Left lung (tissue), 10 donors: ENCODE results near the gene MAN1C1. TPM values are rescaled to one million over a fixed set of nuclear protein-coding genes. Genes with fewer than 3 reads are reported as not detected.
A peak's percentile ranks its signal among the peaks of the same experiment; 100 is the strongest.

Experiments used
- ATAC-seq: fragments of 200-7000 bp; cut with Tn5 transposase; one replicate; pipeline ENCODE4 v1.9.1; 2020; ENCODE audit warnings: moderate library complexity
- DNase-seq, 4 donors: peaks; one replicate each; pipeline ENCODE4 v3.0.0-alpha.2; 2013 to 2020
- H3K27ac ChIP-seq, 2 donors: fragments of 200-600 bp; sonication (generic) in 1 of 2; one replicate each; pipeline versions ENCODE4 v1.5.0 to v1.8.0; 2020 to 2021
- H3K27me3 ChIP-seq, 2 donors: fragments of 200-600 bp; sonication (generic) in 1 of 2; one replicate each; pipeline versions ENCODE4 v1.5.0 to v1.8.0; 2020 to 2021
- H3K36me3 ChIP-seq, 2 donors: fragments of 200-600 bp; sonication (generic) in 1 of 2; one replicate each; pipeline versions ENCODE4 v1.5.0 to v1.8.0; 2020 to 2021
- H3K4me1 ChIP-seq, 2 donors: fragments of 200-600 bp; one replicate each; pipeline ENCODE4 v1.8.0; 2021
- H3K4me3 ChIP-seq, 2 donors: fragments of 200-600 bp; sonication (generic) in 1 of 2; one replicate each; pipeline versions ENCODE4 v1.5.0 to v1.8.0; 2020 to 2021; ENCODE audit warnings: mild to moderate bottlenecking in 1 of 2
- H3K9me3 ChIP-seq, 2 donors: fragments of 200-600 bp; sonication (generic) in 1 of 2; one replicate each; pipeline versions ENCODE4 v1.5.0 to v1.8.0; 2020 to 2021
- CTCF ChIP-seq, 2 donors: fragments of 200-600 bp; sonication (generic) in 1 of 2; IDR thresholded peaks; one replicate each; pipeline versions ENCODE4 v1.5.0 to v1.8.0; 2021; ENCODE audit warnings: antibody characterized with exemption in 2 of 2
- intact Hi-C, 2 donors: fragments of 100-400 bp; cut with DNase I; formaldehyde crosslinking; loops; one replicate each; pipeline versions ENCODE4 v1.11.2 to v1.14.2; 2022
- polyA plus RNA-seq, 6 donors: library from polyadenylated mRNA; unstranded; fragments of 120-200 nt; gene quantifications; one replicate each; pipeline ENCODE4 v1.2.1, GENCODE V29; 2013; ENCODE audit not compliant: insufficient read length in 6 of 6
- total RNA-seq, 2 donors: library from RNA; stranded (reverse); fragmentation: NEBNext Ultra II Directional; extraction: Animal tissue kit (Norgen Biotek cat#: 25700); gene quantifications; one replicate each; pipeline ENCODE4 v1.2.1, GENCODE V29; 2021
- donor health status: DM: no; HTN: yes; CAD: no.
- donor health status: DM: no; HTN: no; CAD: no.

The MAN1C1 gene
- total and polyA plus RNA-seq, 8 donors, result 14.9 to 20.3 (median 16.1) TPM

GRCh38 chr1:25735956-25736529, 119.5 kb downstream of the MAN1C1 start:
- peaks cover 0 to 6% of the 10 kb centered on the region in 2 donors for H3K4me1 ChIP-seq
- H3K27ac ChIP-seq, result no peak overlapping the region
- DNase-seq, result peak in 1 of 4 donors; percentile 33
- peak; percentile 84 for ATAC-seq
- TF ChIP-seq CTCF (IDR thresholded peaks at IDR 0.05), result no peak
- intact Hi-C loops, result no loop called here
- H3K4me3 ChIP-seq, result no peak overlapping the region
- no peaks in the 10 kb centered on the region for H3K27me3 ChIP-seq
- no peaks in the 10 kb centered on the region for H3K36me3 ChIP-seq
- H3K9me3 ChIP-seq, result no peaks in the 10 kb centered on the region

GRCh38 chr1:25737130-25737529, 120.5 kb downstream of the MAN1C1 start:
- intact Hi-C loops, result no loop called here
- H3K27ac ChIP-seq, result no peak overlapping the region
- DNase-seq, result no peak

GRCh38 chr1:25738499-25738898, 121.9 kb downstream of the MAN1C1 start:
- intact Hi-C loops, result no loop called here
- ATAC-seq, result no peak
- Histone ChIP-seq H3K27ac (no peak overlapping the region), H3K36me3 (no peaks in the 10 kb centered on the region), H3K4me3 (no peak overlapping the region), H3K9me3 (no peaks in the 10 kb centered on the region), H3K27me3 (no peaks in the 10 kb centered on the region), H3K4me1 (peaks cover 5 to 11% of the 10 kb centered on the region in 2 donors)
- no peak for TF ChIP-seq CTCF (IDR thresholded peaks at IDR 0.05)
- no peak for DNase-seq

More at GRCh38 chr1:25737130-25737529, 120.5 kb downstream of the MAN1C1 start:
- Histone ChIP-seq H3K9me3 (no peaks in the 10 kb centered on the region), H3K4me3 (no peak overlapping the region), H3K27me3 (no peaks in the 10 kb centered on the region), H3K36me3 (no peaks in the 10 kb centered on the region), H3K4me1 (peaks cover 0 to 4% of the 10 kb centered on the region in 2 donors)
- TF ChIP-seq CTCF (IDR thresholded peaks at IDR 0.05), result no peak
- ATAC-seq, result peak; percentile 33

GRCh38 chr1:25739341-25739740, 122.8 kb downstream of the MAN1C1 start:
- Histone ChIP-seq H3K27ac (no peak overlapping the region), H3K9me3 (no peaks in the 10 kb centered on the region), H3K4me3 (no peak overlapping the region), H3K4me1 (peaks cover 14 to 17% of the 10 kb centered on the region in 2 donors), H3K36me3 (no peaks in the 10 kb centered on the region), H3K27me3 (no peaks in the 10 kb centered on the region)
- ATAC-seq (no peak), DNase-seq (no peak)
- intact Hi-C loops, result no loop called here
- TF ChIP-seq CTCF (IDR thresholded peaks at IDR 0.05), result no peak

- no peaks in the 10 kb centered on the region for H3K9me3 ChIP-seq
- DNase-seq, result no peak
- H3K4me3 ChIP-seq, result no peak overlapping the region
- H3K4me1 ChIP-seq, result peaks cover 17 to 20% of the 10 kb centered on the region in 2 donors
- intact Hi-C loops, result loop anchor here in 1 of 2 donors (10.0 kb wide), 1 partner anchor 125 kb away; the partner anchor contains the start of gene MAN1C1
- H3K36me3 ChIP-seq, result no peaks in the 10 kb centered on the region
- ATAC-seq, result no peak
- TF ChIP-seq CTCF (IDR thresholded peaks at IDR 0.05), result no peak
- H3K27me3 ChIP-seq, result no peaks in the 10 kb centered on the region
- H3K27ac ChIP-seq, result no peak overlapping the region
Measured at GRCh38 chr1:25740071-25740470, 123.5 kb downstream of the MAN1C1 start.
